Measurements from ENCODE around the gene ABHD12.

Gene ABHD12

DNA sequence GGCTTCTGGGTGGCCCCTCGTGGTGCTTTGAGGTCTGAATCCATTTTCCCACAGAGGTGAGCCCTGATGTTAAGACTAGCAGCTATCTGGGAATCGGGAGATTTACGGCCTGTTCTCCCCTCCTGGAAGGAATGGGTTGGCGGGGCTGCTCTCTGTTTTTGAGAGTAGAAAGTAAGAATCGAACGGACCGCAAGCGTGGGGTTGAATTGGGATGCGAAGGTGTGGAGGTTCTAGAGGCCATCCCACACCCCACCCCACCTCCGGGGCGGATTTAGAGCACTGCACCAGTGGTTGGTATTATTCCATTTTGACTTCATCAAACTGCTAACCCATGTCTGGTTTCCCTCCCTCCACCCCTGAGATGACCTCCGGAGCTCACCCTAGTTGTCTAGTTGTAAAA is 131.3 kb downstream of the ABHD12 start:
- Histone ChIP-seq H3K9me3 (ENCODE audit: insufficient read depth, low read depth, low read length) (no peaks in the 10 kb centered on the region), H3K79me1 (ENCODE audit: low read length) (no peaks in the 10 kb centered on the region), H3K36me3 (ENCODE audit: control insufficient read depth in 1 of 2, insufficient read depth in 2 of 2, low read length in 2 of 2) (peaks cover 19 to 20% of the 10 kb centered on the region in 2 experiments), H4K91ac (ENCODE audit: low read depth, low read length) (no peak overlapping the region), H2AFZ (ENCODE audit: insufficient read depth, low read length, poor library complexity) (no peak overlapping the region), H3K27me3 (ENCODE audit: insufficient read depth, low read length) (no peaks in the 10 kb centered on the region), H3K18ac (ENCODE audit: low read length) (no peak overlapping the region), H3K4ac (ENCODE audit: low read depth, low read length) (no peak overlapping the region), H3K14ac (ENCODE audit: low read length) (no peak overlapping the region), H3K9ac (ENCODE audit: low read length) (no peak overlapping the region), H4K12ac (ENCODE audit: low read depth, low read length) (no peak overlapping the region), H2BK5ac (ENCODE audit: low read depth, low read length, poor library complexity) (no peak overlapping the region), H2BK120ac (ENCODE audit: insufficient read depth, low read length, poor library complexity) (no peak overlapping the region), H3K27ac (ENCODE audit: low read depth, low read length) (no peak overlapping the region), H3K4me2 (ENCODE audit: low read length) (no peak overlapping the region), H4K8ac (ENCODE audit: low read depth, low read length) (no peak overlapping the region), H3K4me1 (ENCODE audit: control insufficient read depth in 1 of 2, insufficient read depth in 2 of 2, low read length in 2 of 2) (peaks cover 0 to 5% of the 10 kb centered on the region in 2 experiments), H3K4me3 (ENCODE audit: low read depth, low read length) (no peak overlapping the region), H2AK5ac (ENCODE audit: low read length) (no peak overlapping the region), H3K23ac (ENCODE audit: low read length) (no peak overlapping the region), H3K79me2 (ENCODE audit: control insufficient read depth, insufficient read depth, low read length, poor library complexity) (no peaks in the 10 kb centered on the region), H2BK12ac (ENCODE audit: low read length) (no peak overlapping the region)
- DNase-seq, result no peak
- no CpG with 5 or more reads among the region's 12 CpGs for WGBS (ENCODE audit: extremely low coverage, insufficient coverage, insufficient read length)

DNA sequence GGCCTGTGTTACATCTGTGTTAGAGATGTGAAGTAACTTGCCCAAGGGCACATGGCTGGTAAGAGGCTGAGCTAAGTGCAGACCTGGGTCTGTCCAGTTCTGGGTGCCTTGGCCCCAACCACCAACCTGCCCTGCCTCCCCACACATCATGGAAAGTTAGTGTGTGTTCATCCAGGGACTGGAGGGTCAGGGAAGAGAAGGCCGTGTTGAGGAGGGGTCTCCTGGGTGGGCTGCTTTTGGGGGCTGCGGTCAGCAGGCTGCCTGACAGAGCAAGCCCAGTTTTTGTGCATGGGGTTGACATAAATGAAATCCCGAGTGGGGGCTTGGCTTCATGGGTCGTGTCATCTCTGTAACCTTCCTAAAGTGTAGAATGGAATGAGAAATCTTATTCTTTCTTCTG is 131.8 kb downstream of the ABHD12 start:
- no peak for DNase-seq
- Histone ChIP-seq H2BK5ac (ENCODE audit: low read depth, low read length, poor library complexity) (no peak overlapping the region), H4K91ac (ENCODE audit: low read depth, low read length) (no peak overlapping the region), H3K9ac (ENCODE audit: low read length) (no peak overlapping the region), H3K18ac (ENCODE audit: low read length) (no peak overlapping the region), H2BK120ac (ENCODE audit: insufficient read depth, low read length, poor library complexity) (no peak overlapping the region), H3K79me1 (ENCODE audit: low read length) (no peaks in the 10 kb centered on the region), H2AFZ (ENCODE audit: insufficient read depth, low read length, poor library complexity) (no peak overlapping the region), H3K27ac (ENCODE audit: low read depth, low read length) (no peak overlapping the region), H3K4me1 (ENCODE audit: control insufficient read depth in 1 of 2, insufficient read depth in 2 of 2, low read length in 2 of 2) (peaks cover 0 to 5% of the 10 kb centered on the region in 2 experiments), H3K14ac (ENCODE audit: low read length) (no peak overlapping the region), H3K4me2 (ENCODE audit: low read length) (no peak overlapping the region), H3K79me2 (ENCODE audit: control insufficient read depth, insufficient read depth, low read length, poor library complexity) (no peaks in the 10 kb centered on the region), H4K8ac (ENCODE audit: low read depth, low read length) (no peak overlapping the region), H2AK5ac (ENCODE audit: low read length) (no peak overlapping the region), H3K36me3 (ENCODE audit: control insufficient read depth in 1 of 2, insufficient read depth in 2 of 2, low read length in 2 of 2) (peaks cover 19 to 20% of the 10 kb centered on the region in 2 experiments), H3K23ac (ENCODE audit: low read length) (no peak overlapping the region), H3K4me3 (ENCODE audit: low read depth, low read length) (no peak overlapping the region), H3K9me3 (ENCODE audit: insufficient read depth, low read depth, low read length) (no peaks in the 10 kb centered on the region), H2BK12ac (ENCODE audit: low read length) (no peak overlapping the region), H3K27me3 (ENCODE audit: insufficient read depth, low read length) (no peaks in the 10 kb centered on the region), H3K4ac (ENCODE audit: low read depth, low read length) (no peak overlapping the region), H4K12ac (ENCODE audit: low read depth, low read length) (no peak overlapping the region)
- no CpG with 5 or more reads among the region's 4 CpGs for WGBS (ENCODE audit: extremely low coverage, insufficient coverage, insufficient read length)

DNA sequence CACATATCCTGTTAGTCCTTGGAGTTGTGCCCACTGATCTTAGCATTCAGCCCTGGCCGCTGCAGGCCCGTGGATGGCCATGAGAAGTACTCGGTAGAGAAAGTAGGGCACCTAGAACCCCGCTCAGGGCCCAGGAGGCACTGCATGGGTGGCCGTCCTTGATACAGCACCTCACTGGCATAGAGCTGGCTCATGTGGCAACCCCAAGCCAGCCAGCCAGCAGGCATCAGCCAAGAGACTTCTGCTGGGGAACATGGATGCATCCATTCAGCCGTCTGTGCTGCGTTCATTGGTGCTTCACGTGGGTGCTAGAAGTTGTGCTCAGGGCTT is 132.2 kb downstream of the ABHD12 start:
- no peaks in the 10 kb centered on the region for H3K9me3 ChIP-seq (ENCODE audit: insufficient read depth, low read depth, low read length)
- peak overlapping the region; percentile 20 for H3K9ac ChIP-seq (ENCODE audit: low read length)
- no peak overlapping the region for H4K91ac ChIP-seq (ENCODE audit: low read depth, low read length)
- H3K4me1 ChIP-seq (ENCODE audit: control insufficient read depth in 1 of 2, insufficient read depth in 2 of 2, low read length in 2 of 2), result peaks cover 0 to 5% of the 10 kb centered on the region in 2 experiments
- no peak overlapping the region for H3K4me3 ChIP-seq (ENCODE audit: low read depth, low read length)
- no peak overlapping the region for H3K27ac ChIP-seq (ENCODE audit: low read depth, low read length)
- no peak overlapping the region for H2AK5ac ChIP-seq (ENCODE audit: low read length)
- H3K23ac ChIP-seq (ENCODE audit: low read length), result no peak overlapping the region
- H3K18ac ChIP-seq (ENCODE audit: low read length), result no peak overlapping the region
- H2BK12ac ChIP-seq (ENCODE audit: low read length), result no peak overlapping the region
- WGBS (ENCODE audit: extremely low coverage, insufficient coverage, insufficient read length), result no CpG with 5 or more reads among the region's 8 CpGs
- no peak overlapping the region for H2BK120ac ChIP-seq (ENCODE audit: insufficient read depth, low read length, poor library complexity)
- no peak overlapping the region for H3K4ac ChIP-seq (ENCODE audit: low read depth, low read length)
- no peaks in the 10 kb centered on the region for H3K79me2 ChIP-seq (ENCODE audit: control insufficient read depth, insufficient read depth, low read length, poor library complexity)
- H4K12ac ChIP-seq (ENCODE audit: low read depth, low read length), result no peak overlapping the region
- H2AFZ ChIP-seq (ENCODE audit: insufficient read depth, low read length, poor library complexity), result no peak overlapping the region
- H3K4me2 ChIP-seq (ENCODE audit: low read length), result no peak overlapping the region
- H4K8ac ChIP-seq (ENCODE audit: low read depth, low read length), result no peak overlapping the region
- H3K27me3 ChIP-seq (ENCODE audit: insufficient read depth, low read length), result no peaks in the 10 kb centered on the region
- H3K14ac ChIP-seq (ENCODE audit: low read length), result no peak overlapping the region
- no peak overlapping the region for H2BK5ac ChIP-seq (ENCODE audit: low read depth, low read length, poor library complexity)
- DNase-seq, result no peak
- H3K36me3 ChIP-seq (ENCODE audit: control insufficient read depth in 1 of 2, insufficient read depth in 2 of 2, low read length in 2 of 2), result peaks cover 19 to 20% of the 10 kb centered on the region in 2 experiments
- no peaks in the 10 kb centered on the region for H3K79me1 ChIP-seq (ENCODE audit: low read length)

DNA sequence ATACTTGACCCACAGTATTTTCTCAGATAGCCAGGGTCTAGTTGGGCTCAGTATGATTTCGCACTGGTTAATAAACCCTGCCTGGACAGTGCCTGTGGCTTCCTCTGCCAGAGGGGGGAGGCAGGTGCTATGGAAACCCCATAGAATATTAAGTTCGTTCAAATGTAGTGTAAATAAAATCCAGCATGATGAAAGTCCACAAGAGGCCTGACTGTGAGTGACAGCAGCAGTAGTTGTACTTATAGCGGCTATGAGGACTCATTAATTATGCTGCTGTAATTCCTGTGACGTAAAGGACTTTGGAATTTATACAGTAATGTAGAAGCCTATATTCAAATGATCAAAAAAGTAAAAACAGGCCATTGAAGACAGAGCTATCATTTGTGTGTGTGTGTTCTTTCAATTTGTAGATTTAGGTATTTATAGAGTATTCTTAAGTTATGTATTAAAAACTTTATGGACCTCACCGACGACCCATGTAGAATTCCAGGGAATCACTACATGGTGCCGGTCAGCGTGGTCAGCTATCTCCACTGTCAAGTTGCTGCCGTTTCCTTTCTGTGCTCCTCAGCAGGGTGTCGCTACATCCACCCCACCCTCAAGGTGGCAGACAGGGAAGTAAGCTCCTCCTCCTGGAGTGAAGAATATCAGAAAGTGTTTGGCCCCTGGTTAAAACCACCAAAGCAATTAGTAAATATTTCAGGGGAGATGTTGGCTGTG is 132.7 kb downstream of the ABHD12 start:
- no peak overlapping the region for H2AFZ ChIP-seq (ENCODE audit: insufficient read depth, low read length, poor library complexity)
- no peak overlapping the region for H4K91ac ChIP-seq (ENCODE audit: low read depth, low read length)
- H3K4me2 ChIP-seq (ENCODE audit: low read length), result no peak overlapping the region
- no peak overlapping the region for H4K8ac ChIP-seq (ENCODE audit: low read depth, low read length)
- no peaks in the 10 kb centered on the region for H3K27me3 ChIP-seq (ENCODE audit: insufficient read depth, low read length)
- no peak overlapping the region for H3K4ac ChIP-seq (ENCODE audit: low read depth, low read length)
- H3K4me1 ChIP-seq (ENCODE audit: control insufficient read depth in 1 of 2, insufficient read depth in 2 of 2, low read length in 2 of 2), result peaks cover 0 to 5% of the 10 kb centered on the region in 2 experiments
- no peaks in the 10 kb centered on the region for H3K79me2 ChIP-seq (ENCODE audit: control insufficient read depth, insufficient read depth, low read length, poor library complexity)
- H3K14ac ChIP-seq (ENCODE audit: low read length), result no peak overlapping the region
- H3K36me3 ChIP-seq (ENCODE audit: control insufficient read depth in 1 of 2, insufficient read depth in 2 of 2, low read length in 2 of 2), result peaks cover 19 to 20% of the 10 kb centered on the region in 2 experiments
- no peak overlapping the region for H4K12ac ChIP-seq (ENCODE audit: low read depth, low read length)
- H3K4me3 ChIP-seq (ENCODE audit: low read depth, low read length), result no peak overlapping the region
- no peak overlapping the region for H2AK5ac ChIP-seq (ENCODE audit: low read length)
- H3K27ac ChIP-seq (ENCODE audit: low read depth, low read length), result no peak overlapping the region
- no peak overlapping the region for H3K9ac ChIP-seq (ENCODE audit: low read length)
- DNase-seq, result no peak
- H2BK12ac ChIP-seq (ENCODE audit: low read length), result no peak overlapping the region
- H2BK5ac ChIP-seq (ENCODE audit: low read depth, low read length, poor library complexity), result no peak overlapping the region
- no peak overlapping the region for H2BK120ac ChIP-seq (ENCODE audit: insufficient read depth, low read length, poor library complexity)
- H3K23ac ChIP-seq (ENCODE audit: low read length), result no peak overlapping the region
- WGBS (ENCODE audit: extremely low coverage, insufficient coverage, insufficient read length), result no CpG with 5 or more reads among the region's 10 CpGs
- no peak overlapping the region for H3K18ac ChIP-seq (ENCODE audit: low read length)
- H3K79me1 ChIP-seq (ENCODE audit: low read length), result no peaks in the 10 kb centered on the region
- H3K9me3 ChIP-seq (ENCODE audit: insufficient read depth, low read depth, low read length), result no peaks in the 10 kb centered on the region
